GM10266 (cell line): Measurements from ENCODE around the gene TAGLN.

Experiments
- DNase-seq: peaks from one replicate; pipeline ENCODE4 v3.0.0; 2012; ENCODE audit errors: extremely low spot score
- CTCF ChIP-seq: IDR thresholded peaks from 2 replicates; pipeline ENCODE4 v1.5.1; 2012; ENCODE audit warnings: mild to moderate bottlenecking, low read depth; ENCODE audit not compliant: control insufficient read depth, insufficient read depth; ENCODE audit errors: missing control alignments

The TAGLN gene

GRCh38 chr11:117219995-117220394 lies 20.8 kb downstream of the TAGLN start:
- TF ChIP-seq CTCF = no peak
- DNase-seq = no peak

GRCh38 chr11:117220568-117220967 lies 21.4 kb downstream of the TAGLN start:
- no peak for TF ChIP-seq CTCF
- DNase-seq = no peak

GRCh38 chr11:117220999-117221774 lies 22.0 kb downstream of the TAGLN start:
- DNase-seq = no peak

GRCh38 chr11:117221775-117222517 lies 22.8 kb downstream of the TAGLN start:
- no peak for DNase-seq
- no peak for TF ChIP-seq CTCF

More at GRCh38 chr11:117220999-117221774, 22.0 kb downstream of the TAGLN start:
- TF ChIP-seq CTCF = no peak

GRCh38 chr11:117222991-117223740 lies 24.0 kb downstream of the TAGLN start:
- TF ChIP-seq CTCF = no peak
- no peak for DNase-seq

- no peak for TF ChIP-seq CTCF
- no peak for DNase-seq
Measured at GRCh38 chr11:117223741-117224689, 24.8 kb downstream of the TAGLN start.
